Prostate gland (tissue), 2 donors: ENCODE results near the gene TRNAU1AP.

Source experiments
- CTCF ChIP-seq, 4 experiments: fragments of 200-600 bp in 2 of 4; fragments of 450-650 bp in 2 of 4; sonication (generic) in 2 of 4; IDR thresholded peaks; 1 replicate in 3 of 4; 2 replicates in 1 of 4; pipeline ENCODE4 v1.5.1; 2016 to 2019; ENCODE audit warnings: antibody characterized with exemption in 4 of 4, mild to moderate bottlenecking in 2 of 4, moderate library complexity in 2 of 4
- POLR2A ChIP-seq: fragments of 450-650 bp; IDR thresholded peaks from one replicate; pipeline ENCODE4 v1.6.1; 2016; ENCODE audit warnings: antibody characterized with exemption, mild to moderate bottlenecking
- POLR2AphosphoS5 ChIP-seq: sonication (generic); formaldehyde crosslinking; IDR thresholded peaks from one replicate; pipeline ENCODE4 v1.6.1; 2017; ENCODE audit warnings: antibody characterized with exemption

- no peak for TF ChIP-seq CTCF (IDR thresholded peaks at IDR 0.05)
- no peak for TF ChIP-seq POLR2A
- no peak for TF ChIP-seq POLR2AphosphoS5
These were observed 22.4 kb upstream of the TRNAU1AP start for GRCh38 chr1:28530456-28530855.
